Psoas muscle (tissue), 8 donors: ENCODE results near the gene NBEA. TPM values are rescaled to one million over a fixed set of nuclear protein-coding genes. Genes with fewer than 3 reads are reported as not detected.

Experiments
- ATAC-seq, 4 donors: fragments of 200-7000 bp; cut with Tn5 transposase; one replicate each; pipeline ENCODE4 v1.9.1; 2020; ENCODE audit warnings: moderate library complexity in 3 of 4, mild to moderate bottlenecking in 2 of 4
- DNase-seq, 2 donors: peaks; one replicate each; pipeline ENCODE4 v3.0.0-alpha.2; 2020
- H3K27ac ChIP-seq: fragments of 200-600 bp; one replicate; pipeline ENCODE4 v1.8.0; 2022
- H3K27me3 ChIP-seq, 3 donors: fragments of 200-600 bp in 1 of 3; one replicate each; pipeline versions ENCODE4 v1.6.1 to v1.8.0; 2013 to 2022; ENCODE audit warnings: low read length in 2 of 3, mild to moderate bottlenecking in 2 of 3, moderate library complexity in 1 of 3; ENCODE audit not compliant: insufficient read depth in 3 of 3
- H3K36me3 ChIP-seq, 2 donors: fragments of 200-600 bp in 1 of 2; one replicate each; pipeline versions ENCODE4 v1.6.1 to v1.8.0; 2013 to 2022; ENCODE audit warnings: low read depth in 1 of 2, mild to moderate bottlenecking in 1 of 2, moderate library complexity in 1 of 2; ENCODE audit not compliant: insufficient read depth in 1 of 2
- H3K4me1 ChIP-seq: fragments of 200-600 bp; one replicate; pipeline ENCODE4 v1.8.0; 2022
- H3K4me3 ChIP-seq: fragments of 200-600 bp; one replicate; pipeline ENCODE4 v1.8.0; 2022; ENCODE audit warnings: mild to moderate bottlenecking
- H3K9me3 ChIP-seq: fragments of 200-600 bp; one replicate; pipeline ENCODE4 v1.8.0; 2022
- CTCF ChIP-seq: fragments of 200-600 bp; IDR thresholded peaks from one replicate; pipeline ENCODE4 v1.8.0; 2022; ENCODE audit warnings: antibody characterized with exemption
- WGBS, 3 donors: extraction: QIAGEN DNeasy Blood & Tissue Kit; methylation state at CpG; one replicate each; pipeline versions ENCODE4 v1.1.6 to v1.1.7; 2013; 5-methylcytosine and 5-hydroxymethylcytosine counted together
- intact Hi-C, 2 donors: fragments of 100-400 bp; cut with DNase I; formaldehyde crosslinking; loops; one replicate each; pipeline versions ENCODE4 v1.11.0 to v1.14.2; 2022
- polyA plus RNA-seq, 3 donors: library from polyadenylated mRNA; stranded (reverse); fragments of 200-250 nt; gene quantifications; one replicate each; pipeline ENCODE4 v1.2.3, GENCODE V29; 2013
- total RNA-seq, 4 donors: library from RNA; stranded (reverse); fragmentation: NEBNext Ultra II Directional in 2 of 4; extraction: Animal tissue kit (Norgen Biotek cat#: 25700) in 2 of 4; gene quantifications; one replicate each; pipeline versions ENCODE4 v1.2.1 to v1.2.4, GENCODE V29; 2021 to 2023
- donor health status: healthy with polysubstance abuse.
- donor health status: DM: no; HTN: no; CAD: no; lungs with moderate emphysema.
- donor health status: Bipolar disorder and iron deficiency.
- donor health status: healthy.
- donor health status: DM: yes; HTN: yes; CAD: no.
- donor health status: DM: no; HTN: no; CAD: no.
- donor health status: DM: no; HTN: no; CAD: no.
- donor health status: DM: yes; HTN: yes; CAD: no.

Gene NBEA
- total and polyA plus RNA-seq, 7 donors = 0.99 to 5.3 (median 1.5) TPM

- H3K27me3 ChIP-seq = no peaks in the 10 kb centered on the region
- WGBS, 3 donors = 44 to 55% (median 50%) methylated on average over 4 of the region's 4 CpGs
- ATAC-seq = no peak
- TF ChIP-seq CTCF = no peak
- no peak overlapping the region for H3K4me3 ChIP-seq
- H3K4me1 ChIP-seq = no peaks in the 10 kb centered on the region
- DNase-seq = no peak
- H3K36me3 ChIP-seq = no peaks in the 10 kb centered on the region
- no peak overlapping the region for H3K27ac ChIP-seq
- no peaks in the 10 kb centered on the region for H3K9me3 ChIP-seq
- intact Hi-C loops = no loop called here
These were observed 656.8 kb downstream of the NBEA start for GRCh38 chr13:35598790-35599369.

GRCh38 chr13:35599384-35599783 is 657.3 kb downstream of the NBEA start:
- Histone ChIP-seq H3K27me3 (no peaks in the 10 kb centered on the region), H3K36me3 (no peaks in the 10 kb centered on the region), H3K27ac (no peak overlapping the region), H3K9me3 (no peaks in the 10 kb centered on the region), H3K4me3 (no peak overlapping the region), H3K4me1 (no peaks in the 10 kb centered on the region)
- TF ChIP-seq CTCF = no peak
- DNase-seq (no peak), ATAC-seq (no peak)
- intact Hi-C loops = no loop called here
- 83 to 85% (median 84%) methylated on average over 2 of the region's 2 CpGs for WGBS, 3 donors

- WGBS, 3 donors = 52 to 57% (median 56%) methylated on average over 3 of the region's 3 CpGs
- Histone ChIP-seq H3K4me3 (no peak overlapping the region), H3K9me3 (no peaks in the 10 kb centered on the region), H3K27me3 (no peaks in the 10 kb centered on the region), H3K4me1 (no peaks in the 10 kb centered on the region), H3K27ac (no peak overlapping the region), H3K36me3 (no peaks in the 10 kb centered on the region)
- intact Hi-C loops = no loop called here
- no peak for DNase-seq
- no peak for TF ChIP-seq CTCF
- ATAC-seq = no peak
These were observed 658.1 kb downstream of the NBEA start for GRCh38 chr13:35600137-35600536.

DNA sequence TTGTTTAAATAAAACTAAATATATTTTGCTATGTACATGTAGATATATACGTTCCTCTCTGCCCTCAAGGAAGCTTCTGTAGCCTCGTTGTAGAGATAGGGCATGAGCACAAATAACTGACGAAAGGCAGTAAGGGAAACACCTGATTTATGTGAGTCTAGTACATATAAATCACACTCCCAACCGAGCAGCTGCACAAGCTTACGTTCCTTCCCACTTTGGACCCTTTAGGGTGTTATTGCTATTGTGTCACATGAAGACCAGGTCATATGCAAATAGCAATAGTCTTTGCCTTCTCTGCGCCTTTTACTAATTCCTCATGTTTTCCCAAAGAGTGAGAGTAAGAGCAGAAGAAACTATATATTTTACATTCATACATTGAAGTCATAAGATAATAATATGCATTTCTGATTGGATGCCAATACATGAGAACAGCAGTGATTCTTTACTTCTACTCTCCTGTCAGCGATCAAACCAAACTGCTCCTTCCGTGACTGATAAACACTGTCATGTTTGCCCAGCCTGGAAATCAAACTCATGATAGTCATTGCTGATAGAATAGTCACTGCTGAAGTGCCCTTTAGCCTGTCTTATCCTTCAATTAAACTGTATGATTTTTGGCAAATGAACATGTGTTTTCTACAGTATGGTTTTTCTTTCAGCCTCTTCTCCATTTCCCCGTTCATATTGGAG is 661.7 kb downstream of the NBEA start:
- Histone ChIP-seq H3K4me3 (no peak overlapping the region), H3K4me1 (no peaks in the 10 kb centered on the region), H3K9me3 (no peaks in the 10 kb centered on the region), H3K27ac (no peak overlapping the region), H3K36me3 (peaks cover 0 to 4% of the 10 kb centered on the region in 2 donors), H3K27me3 (no peaks in the 10 kb centered on the region)
- TF ChIP-seq CTCF = no peak
- ATAC-seq (no peak), DNase-seq (no peak)
- WGBS, 3 donors = 87 to 92% (median 90%) methylated on average over 9 of the region's 9 CpGs
- intact Hi-C loops = no loop called here
